ENCODE data around the gene ZFYVE19. TPM values are rescaled to one million over a fixed set of nuclear protein-coding genes. Genes with fewer than 3 reads are reported as not detected.
A peak's percentile ranks its signal among the peaks of the same experiment; 100 is the strongest.

The ZFYVE19 gene
- total and polyA plus RNA-seq, 8 donors, result 23.6 to 32.3 (median 29.7) TPM

GRCh38 chr15:40803076-40803475 lies 3.8 kb upstream of the ZFYVE19 start:
- Histone ChIP-seq H3K27ac (no peak overlapping the region), H3K27me3 (no peaks in the 10 kb centered on the region), H3K36me3 (peaks cover 0 to 13% of the 10 kb centered on the region in 2 donors), H3K9me3 (no peaks in the 10 kb centered on the region), H3K4me3 (no peak overlapping the region), H3K4me1 (peaks cover 9 to 32% of the 10 kb centered on the region in 2 donors)
- ATAC-seq (no peak), DNase-seq (no peak)
- TF ChIP-seq CTCF (IDR thresholded peaks at IDR 0.05), result no peak
- intact Hi-C loops (cut with DNase I), result no loop called here

- H3K4me1 ChIP-seq, result peaks cover 10 to 36% of the 10 kb centered on the region in 2 donors
- no peak for TF ChIP-seq CTCF (IDR thresholded peaks at IDR 0.05)
- no peaks in the 10 kb centered on the region for H3K27me3 ChIP-seq
- peak in 1 of 4 donors; percentile 12 for DNase-seq
- intact Hi-C loops (cut with DNase I), result no loop called here
- no peak for ATAC-seq
- peaks cover 0 to 9% of the 10 kb centered on the region in 2 donors for H3K36me3 ChIP-seq
- H3K9me3 ChIP-seq, result no peaks in the 10 kb centered on the region
- no peak overlapping the region for H3K27ac ChIP-seq
- H3K4me3 ChIP-seq, result no peak overlapping the region
These were observed 3.2 kb upstream of the ZFYVE19 start for GRCh38 chr15:40803688-40804087.

DNA sequence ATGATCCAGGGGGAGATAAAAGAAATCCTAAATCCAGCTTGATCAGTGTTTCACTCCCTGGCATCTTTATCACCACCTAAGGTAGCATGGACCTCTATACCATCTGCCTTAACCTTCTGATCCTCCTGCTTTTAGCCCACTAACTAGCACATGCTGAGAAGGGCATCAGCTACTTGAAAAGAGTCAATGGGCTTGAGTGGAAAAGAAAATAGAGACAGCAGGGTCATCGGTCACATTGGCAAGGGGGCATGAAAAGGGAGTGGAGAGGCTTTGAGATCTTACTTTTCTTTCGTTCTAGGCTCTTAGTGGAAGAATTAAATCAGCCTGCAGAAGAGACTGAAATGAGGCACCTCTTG lies 239 bp upstream of the ZFYVE19 start:
- no peak for TF ChIP-seq CTCF (IDR thresholded peaks at IDR 0.05)
- no peak for ATAC-seq
- no peaks in the 10 kb centered on the region for H3K9me3 ChIP-seq
- intact Hi-C loops (cut with DNase I), result no loop called here
- no peaks in the 10 kb centered on the region for H3K27me3 ChIP-seq
- DNase-seq, result no peak
- H3K4me3 ChIP-seq, result peak overlapping the region; percentile 71 to 97
- H3K36me3 ChIP-seq, result peaks cover 0 to 24% of the 10 kb centered on the region in 2 donors
- peaks cover 10 to 38% of the 10 kb centered on the region in 2 donors for H3K4me1 ChIP-seq
- peak overlapping the region; percentile 93 to 94 for H3K27ac ChIP-seq

- ATAC-seq (no peak), DNase-seq (no peak)
- H3K27me3 ChIP-seq, result no peaks in the 10 kb centered on the region
- H3K4me1 ChIP-seq, result peaks cover 10 to 38% of the 10 kb centered on the region in 2 donors
- intact Hi-C loops (cut with DNase I), result no loop called here
- TF ChIP-seq CTCF (IDR thresholded peaks at IDR 0.05), result no peak
- H3K4me3 ChIP-seq, result peak overlapping the region; percentile 71 to 97
- H3K36me3 ChIP-seq, result peaks cover 0 to 30% of the 10 kb centered on the region in 2 donors
- H3K27ac ChIP-seq, result peak overlapping the region in 1 of 2 donors; percentile 94
- H3K9me3 ChIP-seq, result no peaks in the 10 kb centered on the region
These were observed 1.1 kb downstream of the ZFYVE19 start for GRCh38 chr15:40807888-40808461.

GRCh38 chr15:40808861-40809450 lies 2.1 kb downstream of the ZFYVE19 start:
- Histone ChIP-seq H3K27me3 (no peaks in the 10 kb centered on the region), H3K27ac (no peak overlapping the region), H3K4me1 (peaks cover 10 to 38% of the 10 kb centered on the region in 2 donors), H3K9me3 (no peaks in the 10 kb centered on the region), H3K4me3 (no peak overlapping the region), H3K36me3 (peaks cover 0 to 40% of the 10 kb centered on the region in 2 donors)
- TF ChIP-seq CTCF (IDR thresholded peaks at IDR 0.05), result no peak
- intact Hi-C loops (cut with DNase I), result no loop called here
- ATAC-seq (no peak), DNase-seq (no peak)
